HK-2 (cell line): ENCODE data around the gene PRKCZ.

Experiments used
- DNase-seq: peaks from one replicate; pipeline ENCODE4 v3.0.0-alpha.2; 2018; ENCODE audit not compliant: unreplicated experiment

PRKCZ gene

DNA sequence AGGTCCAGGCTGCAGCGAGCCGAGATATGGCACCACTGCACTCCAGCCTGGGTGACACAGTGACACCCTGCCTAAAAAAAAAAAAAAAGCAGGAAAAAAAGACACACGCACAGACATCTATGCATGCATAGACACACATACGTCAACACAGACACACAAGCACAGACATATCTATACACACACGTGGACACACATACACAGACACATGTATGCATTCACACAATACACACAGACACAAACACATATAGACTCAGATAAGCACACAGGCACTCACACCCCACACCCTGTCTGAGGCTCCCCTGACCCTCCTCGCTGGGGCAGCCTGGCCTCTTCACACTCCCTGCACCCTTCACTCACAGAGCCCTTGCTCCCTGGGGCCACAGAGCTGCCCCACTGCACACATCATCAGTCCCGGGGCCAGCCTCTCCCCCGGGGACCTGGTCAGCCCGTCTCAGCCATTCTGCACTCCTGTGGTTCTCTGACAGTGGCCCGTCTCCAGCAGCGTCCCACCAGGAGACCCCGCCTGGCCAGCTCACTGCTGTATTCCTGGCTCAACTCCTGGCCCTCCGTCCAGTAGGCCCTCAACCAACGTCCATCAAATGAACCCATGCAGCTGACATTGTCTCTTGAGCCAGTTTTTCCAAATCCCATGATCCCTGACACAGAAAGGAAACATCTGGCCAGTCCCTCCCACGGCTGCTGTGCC is 4.6 kb upstream of the PRKCZ start:
- DNase-seq = no peak

DNA sequence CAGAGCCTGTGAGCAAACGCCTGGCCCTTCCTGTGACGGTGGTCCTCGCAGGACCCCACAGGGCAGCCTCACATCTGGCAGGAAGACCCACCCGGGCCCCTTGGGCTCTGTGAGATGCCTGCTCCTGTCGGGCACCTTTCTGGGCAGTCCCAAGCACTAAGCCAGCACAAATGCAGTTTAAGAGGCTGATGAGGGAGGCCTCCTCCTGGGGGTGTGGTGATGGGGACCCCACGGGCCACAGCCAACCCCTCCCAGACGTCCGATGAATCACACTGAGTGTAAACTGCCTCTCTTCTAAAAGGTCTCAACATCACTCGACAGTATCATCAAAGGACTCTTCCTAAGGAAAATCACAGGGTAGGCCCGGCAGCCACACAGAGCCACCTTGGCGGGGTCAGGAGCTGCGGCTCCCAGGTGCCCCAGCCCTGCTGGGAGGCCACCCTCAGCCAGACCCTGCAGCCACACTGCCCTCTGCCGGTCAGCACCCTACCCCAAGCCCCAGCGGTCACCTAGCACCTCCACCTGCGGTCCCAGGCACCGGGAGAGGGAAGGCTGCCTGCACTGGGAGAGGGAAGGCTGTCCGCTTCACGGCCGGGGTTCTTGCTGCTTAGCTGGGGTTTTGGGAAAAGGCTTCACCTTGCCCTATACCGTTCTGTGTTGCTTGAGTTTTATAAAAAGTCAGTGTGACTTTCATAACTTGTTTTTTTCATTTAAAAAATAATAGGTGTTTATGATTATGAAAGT is 3.9 kb upstream of the PRKCZ start:
- DNase-seq = peak; percentile 80

DNA sequence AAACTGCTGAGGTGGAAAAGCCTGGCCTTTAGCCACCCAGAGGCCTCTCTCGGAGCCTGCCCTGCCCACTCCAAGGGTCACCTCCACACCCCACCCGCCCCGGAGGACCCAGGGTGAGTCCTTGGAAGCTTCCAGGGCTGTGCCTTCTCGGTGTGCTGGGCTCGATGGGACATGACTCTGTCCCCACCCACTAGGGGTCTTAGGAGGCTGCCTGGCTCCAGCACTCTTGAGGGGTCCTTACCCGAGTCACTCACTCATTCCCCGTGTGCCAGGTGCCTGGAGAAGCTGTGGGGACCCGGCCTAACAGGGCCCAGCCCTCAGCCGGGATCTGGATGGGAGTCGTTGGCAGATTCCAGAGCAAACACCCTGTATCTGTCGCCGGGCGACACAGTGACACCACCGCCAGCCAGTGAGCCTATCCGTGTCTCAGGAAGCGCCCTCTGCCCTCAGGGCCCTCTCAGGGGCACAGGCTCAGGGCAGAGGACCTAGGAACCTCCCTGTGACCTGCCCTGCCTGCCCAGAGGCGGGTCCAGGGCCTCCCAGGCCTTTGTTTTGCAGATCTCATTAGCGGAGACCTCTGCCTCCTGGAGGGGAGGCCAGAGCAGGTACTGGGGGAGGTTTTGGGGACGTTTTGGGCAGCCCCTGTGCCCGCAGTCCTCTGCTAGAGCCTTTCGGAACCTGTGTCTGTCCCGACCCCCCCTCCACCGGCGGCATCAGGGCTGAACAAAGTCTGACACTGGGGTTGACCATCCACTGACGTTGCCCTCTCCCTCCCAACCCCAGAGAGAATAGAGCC is 3.1 kb upstream of the PRKCZ start:
- DNase-seq = no peak

DNA sequence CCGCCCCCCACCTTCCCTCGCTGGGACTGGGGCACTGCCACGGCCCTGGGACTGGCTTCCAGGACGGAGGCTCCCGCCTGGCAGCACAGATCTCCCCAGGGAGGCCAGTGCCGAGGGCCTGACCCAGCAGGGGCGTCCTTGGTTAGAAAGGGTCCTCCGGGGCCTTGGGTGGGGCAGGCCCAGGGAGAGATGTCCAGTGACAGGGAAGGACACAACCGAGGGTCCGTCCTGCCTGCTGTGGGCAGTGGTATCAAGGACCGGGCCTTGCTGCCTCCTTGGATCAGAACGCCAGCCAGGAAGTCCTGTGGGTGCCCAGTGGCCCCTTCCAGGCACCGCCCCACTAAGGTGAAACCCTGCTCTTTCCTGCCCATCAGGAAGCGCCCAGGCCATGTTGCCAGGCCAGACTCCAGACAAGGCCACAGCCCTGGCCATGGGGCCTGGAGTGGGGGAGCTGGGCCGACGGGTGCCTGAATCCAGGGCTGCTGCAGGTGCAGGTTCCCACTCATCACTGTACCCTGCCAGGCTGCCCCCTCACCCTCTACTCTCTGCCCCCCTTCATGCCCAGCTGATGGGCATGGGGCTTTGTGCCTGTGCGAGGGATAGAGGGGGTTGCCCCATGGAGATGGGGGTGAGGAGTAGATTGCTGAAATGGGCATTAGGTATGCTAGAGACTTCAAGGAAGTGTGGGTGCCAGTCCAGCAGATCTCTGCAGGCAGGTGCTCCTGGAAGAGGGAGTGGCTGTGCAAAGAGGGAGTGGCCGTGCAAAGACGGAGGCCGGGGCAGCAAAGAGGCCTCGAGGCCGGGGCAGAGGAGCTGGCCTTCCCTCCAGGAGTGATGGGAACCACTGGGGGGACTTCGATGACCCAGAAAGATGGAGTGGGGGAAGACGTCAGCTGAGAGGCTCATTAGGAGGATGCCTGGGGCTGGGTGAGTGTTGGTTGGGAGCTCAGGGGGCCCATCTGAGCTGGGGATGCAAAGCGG is 2.2 kb upstream of the PRKCZ start:
- DNase-seq = no peak

DNA sequence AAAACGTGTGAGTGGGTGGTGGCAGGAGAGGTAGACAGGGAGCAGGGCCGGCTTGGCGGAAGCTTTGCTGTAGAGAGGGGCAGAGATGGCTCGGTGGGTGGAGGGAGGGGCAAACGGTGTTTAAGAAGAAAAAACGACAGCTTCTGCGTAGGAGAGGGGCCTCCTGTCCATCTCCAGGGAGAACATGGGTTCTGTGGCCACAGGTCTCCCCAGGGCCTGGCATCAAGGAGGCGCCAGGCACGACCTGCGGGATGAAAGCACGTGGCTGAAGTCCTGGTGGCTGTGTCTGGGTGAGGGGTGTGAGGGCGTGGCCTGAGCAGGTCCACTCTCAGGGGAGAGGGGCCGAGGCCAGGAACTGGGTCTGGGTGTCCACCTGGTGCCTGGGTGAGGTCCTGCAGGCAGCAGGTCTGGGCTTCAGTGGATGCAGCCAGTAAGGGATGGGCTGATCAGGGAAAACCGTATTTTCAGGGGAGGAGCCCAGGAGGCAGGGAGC is 940 bp upstream of the PRKCZ start:
- DNase-seq = peak; percentile 64

DNA sequence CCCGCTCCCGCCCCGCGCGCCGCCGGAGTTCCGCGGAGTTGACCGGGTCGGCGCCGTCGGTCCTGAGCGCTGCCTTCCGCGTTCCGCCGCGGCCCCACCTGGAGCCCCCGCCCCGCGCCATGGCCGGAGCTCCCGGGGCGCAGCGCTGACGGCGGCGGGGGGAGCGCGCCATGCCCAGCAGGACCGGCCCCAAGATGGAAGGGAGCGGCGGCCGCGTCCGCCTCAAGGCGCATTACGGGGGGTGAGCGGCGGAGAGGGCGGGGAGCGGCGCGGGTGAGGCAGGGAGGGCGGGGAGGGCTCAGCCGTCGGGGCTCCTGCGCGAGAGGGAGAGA is 216 bp downstream of the PRKCZ start:
- no peak for DNase-seq

DNA sequence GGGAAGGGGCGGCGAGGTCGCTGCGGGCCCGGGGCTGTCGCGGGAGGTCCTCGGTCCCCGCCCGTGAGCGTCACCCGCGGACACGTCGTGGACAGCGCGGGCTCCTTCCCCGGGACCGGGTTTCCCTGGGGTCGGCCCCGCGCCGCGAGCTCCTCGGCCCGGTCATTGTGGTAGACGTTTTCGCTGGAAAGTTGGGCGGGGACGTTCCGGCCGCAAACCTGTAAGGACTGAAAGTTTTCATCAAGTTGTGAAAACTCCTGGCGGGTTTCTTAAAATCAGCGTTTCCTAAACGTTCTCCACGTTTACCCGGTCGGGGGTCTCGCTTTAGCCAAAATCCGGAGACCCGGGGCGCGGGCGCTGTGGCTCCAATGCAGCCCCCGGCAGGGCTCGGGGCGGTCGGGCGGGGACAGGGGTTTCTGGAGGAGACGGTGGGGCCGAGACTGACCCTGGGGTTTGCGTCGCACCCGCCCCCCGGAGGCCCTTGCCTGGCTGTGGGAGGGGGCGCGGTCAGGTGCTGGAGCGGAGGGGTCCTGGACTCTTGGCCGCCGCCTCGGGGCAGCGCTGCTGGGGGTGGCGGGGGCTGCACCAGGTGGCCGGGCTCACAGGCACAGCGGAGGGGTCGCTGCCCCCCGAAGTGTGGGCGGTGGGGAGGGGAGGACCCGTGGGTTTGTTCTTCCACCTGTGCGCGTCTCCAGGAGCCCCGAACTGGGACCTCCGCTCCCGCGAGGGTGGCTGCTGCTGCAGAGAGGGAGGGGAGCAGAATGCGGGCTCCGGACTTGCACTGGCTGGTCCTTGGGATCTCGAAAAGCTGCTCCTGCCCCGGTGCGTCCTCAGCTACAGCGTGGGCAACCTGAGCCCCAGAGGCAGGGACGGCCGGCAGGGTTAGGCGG is 827 bp downstream of the PRKCZ start:
- DNase-seq = no peak

DNA sequence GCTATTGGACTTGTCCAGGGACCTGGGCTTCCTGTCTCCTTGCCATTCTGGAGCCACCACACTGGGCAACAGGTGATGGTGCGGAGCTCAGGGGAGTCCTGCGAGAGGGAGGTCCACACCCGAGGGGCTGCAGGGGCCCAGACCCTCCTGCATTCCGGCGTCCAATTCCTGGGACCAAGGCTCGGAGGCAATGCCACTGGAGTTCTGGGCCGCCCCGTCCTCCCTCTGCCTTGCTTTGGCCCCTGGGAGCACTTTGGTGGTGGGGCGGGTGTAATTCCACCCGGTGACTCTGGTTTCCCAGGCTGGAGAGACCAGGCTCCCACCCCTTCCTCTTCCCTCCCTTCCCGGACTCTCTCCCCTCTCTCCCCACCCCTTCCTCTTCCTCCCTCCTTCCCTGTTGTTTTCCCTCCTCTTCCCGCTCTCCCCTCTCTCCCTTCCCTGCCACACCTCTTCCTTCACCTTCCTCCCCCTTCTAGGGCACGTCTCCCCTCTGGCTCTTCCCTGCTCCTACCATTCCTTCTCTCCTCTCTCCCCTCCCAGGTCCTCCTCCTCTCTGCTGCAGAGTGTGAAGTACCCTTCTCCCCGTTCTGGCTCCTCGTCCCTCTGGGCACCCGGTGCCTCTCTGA is 2.0 kb downstream of the PRKCZ start:
- no peak for DNase-seq

DNA sequence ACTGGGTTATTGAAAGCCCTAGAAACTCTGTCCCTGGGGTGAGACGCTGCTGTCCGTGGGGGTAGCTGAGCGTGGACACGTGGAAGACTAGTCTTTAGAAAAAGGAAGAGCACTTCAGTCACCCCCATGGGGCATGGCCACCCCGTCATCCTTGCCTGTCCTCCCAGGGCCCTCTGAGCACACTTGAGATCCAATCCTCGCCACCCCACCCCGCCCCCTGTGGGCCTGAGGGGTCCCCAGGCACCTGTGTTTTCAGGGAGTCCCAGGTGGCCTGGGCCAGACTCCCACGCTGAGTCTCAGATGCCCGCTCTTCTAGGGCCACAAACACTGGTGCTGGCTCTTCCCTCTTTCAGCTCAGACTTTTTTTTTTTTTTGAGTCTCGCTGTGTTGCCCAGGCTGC is 2.5 kb downstream of the PRKCZ start:
- no peak for DNase-seq

DNA sequence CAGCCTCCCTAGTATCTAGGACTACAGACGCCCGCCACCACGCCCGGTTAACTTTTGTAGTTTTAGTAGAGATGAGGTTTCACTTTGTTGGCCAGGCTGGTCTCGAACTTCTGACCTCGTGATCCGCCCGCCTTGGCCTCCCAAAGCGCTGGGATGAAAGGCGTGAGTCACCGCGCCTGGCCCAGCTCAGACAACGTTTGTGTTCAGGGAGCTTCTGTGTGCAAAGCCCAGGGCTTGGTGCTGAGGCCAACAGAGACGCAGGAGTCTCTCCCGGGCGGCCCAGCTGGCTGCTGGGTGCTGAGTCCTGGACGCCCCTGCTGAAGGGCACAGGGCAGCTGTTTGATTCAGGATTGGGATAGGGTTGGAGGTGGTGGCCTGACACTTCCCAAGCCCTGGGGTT is 3.0 kb downstream of the PRKCZ start:
- DNase-seq = peak; percentile 20

DNA sequence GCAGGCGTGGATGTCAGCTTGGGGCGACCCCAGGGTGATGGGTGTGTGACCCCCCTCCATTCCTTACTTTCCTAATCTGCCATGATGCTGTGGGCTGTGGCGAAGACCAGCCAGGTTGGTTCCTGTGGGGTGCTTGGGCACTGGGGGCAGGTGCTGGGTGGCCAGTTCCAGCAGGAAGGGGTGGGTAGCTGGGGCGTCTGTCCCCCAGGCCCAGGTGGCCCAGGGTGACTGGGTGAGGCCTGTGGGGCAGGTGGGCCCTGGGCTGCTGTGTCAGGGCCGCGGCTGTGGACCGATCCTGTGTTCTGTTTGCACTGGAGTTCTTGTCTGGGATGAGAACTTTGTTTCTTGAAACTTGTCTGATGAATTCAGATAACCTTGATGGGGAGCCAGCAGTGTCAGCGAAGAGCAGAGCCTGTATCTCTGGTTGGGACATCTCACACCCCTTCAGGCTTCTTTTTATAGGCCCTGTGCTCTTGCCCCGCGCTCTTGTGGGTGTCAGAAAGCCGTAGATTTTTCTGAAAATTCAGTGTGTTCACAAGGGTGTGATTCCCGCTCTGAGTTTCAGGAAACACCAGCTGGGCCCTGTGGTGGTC is 3.7 kb downstream of the PRKCZ start:
- no peak for DNase-seq

DNA sequence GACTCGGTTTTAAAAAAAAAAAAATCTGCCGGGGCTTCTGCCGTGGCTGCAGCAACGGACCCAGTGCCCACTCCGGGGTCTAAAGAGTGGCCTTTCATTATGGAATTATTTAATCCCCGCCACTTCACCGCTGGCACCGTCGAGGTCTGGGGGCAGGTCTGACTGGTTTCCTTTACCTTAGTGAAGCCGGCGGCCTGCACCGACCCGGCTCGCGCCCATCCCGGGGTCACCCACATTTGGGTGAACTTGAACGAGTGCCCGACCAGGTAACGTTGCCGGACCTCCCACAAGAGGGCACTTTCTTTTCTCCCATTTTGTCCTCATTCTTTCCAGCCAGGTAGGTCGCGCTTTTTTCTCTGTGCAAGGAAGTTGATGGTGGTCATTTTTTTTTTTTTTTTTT is 4.3 kb downstream of the PRKCZ start:
- DNase-seq = no peak

DNA sequence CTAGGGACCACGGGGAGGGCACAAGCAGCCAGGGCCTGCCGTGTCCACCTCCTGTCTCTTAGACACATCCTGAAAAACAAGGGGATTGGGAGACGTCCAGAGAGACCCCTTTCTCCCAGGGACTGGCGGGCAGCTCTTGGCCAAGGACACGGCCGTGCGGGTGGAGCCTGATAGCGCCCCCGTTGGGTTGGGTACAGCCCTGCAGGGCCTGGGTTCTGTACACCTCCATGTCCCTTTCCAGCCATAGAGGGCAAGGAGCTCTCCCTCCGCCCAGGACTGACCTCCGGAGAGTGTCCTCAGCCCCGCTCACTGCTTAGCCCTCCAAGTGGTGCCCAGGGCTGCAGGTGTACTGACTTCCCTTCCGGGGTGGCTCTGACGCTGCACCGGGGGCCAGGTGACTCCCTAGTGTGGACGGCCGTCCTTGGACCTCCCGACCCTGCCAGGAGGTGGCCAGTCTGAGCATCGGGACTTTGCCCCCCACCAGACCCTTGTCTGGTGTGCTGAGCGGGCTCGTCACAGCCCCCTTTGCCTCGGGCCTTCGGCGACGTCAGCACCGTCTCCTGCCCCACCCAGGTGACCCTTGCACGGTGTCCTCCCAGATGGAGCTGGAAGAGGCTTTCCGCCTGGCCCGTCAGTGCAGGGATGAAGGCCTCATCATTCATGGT is 5.8 kb downstream of the PRKCZ start:
- DNase-seq = no peak

DNA sequence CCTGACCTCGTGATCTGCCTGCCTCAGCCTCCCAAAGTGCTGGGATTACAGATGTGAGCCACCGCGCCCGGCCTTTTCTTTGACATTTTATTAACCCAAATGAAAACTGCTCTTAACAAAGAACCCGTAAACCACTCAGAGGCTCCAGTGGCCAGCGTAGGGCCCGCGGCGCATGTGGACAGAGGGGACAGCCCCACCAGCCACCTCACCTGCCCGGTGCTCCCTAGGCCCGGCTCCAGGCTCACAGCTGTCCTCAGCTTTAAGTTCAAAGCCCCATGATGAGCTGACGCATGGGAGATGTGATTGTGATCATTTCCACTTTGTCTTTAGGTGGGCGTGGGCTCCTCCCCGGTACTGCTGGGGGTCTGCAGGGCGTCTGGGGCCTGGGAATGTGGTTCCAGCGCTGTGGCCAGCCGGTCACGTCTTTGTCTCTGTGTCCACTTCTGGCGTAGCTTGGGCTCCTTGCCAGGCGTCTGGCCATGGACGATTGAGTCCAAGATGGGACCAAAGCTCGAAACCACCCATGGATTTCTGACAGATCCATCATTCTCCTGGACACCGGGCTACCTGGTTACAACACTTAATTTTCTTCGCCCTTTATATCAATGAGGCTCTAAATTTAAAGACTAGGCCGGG is 6.9 kb downstream of the PRKCZ start:
- no peak for DNase-seq

DNA sequence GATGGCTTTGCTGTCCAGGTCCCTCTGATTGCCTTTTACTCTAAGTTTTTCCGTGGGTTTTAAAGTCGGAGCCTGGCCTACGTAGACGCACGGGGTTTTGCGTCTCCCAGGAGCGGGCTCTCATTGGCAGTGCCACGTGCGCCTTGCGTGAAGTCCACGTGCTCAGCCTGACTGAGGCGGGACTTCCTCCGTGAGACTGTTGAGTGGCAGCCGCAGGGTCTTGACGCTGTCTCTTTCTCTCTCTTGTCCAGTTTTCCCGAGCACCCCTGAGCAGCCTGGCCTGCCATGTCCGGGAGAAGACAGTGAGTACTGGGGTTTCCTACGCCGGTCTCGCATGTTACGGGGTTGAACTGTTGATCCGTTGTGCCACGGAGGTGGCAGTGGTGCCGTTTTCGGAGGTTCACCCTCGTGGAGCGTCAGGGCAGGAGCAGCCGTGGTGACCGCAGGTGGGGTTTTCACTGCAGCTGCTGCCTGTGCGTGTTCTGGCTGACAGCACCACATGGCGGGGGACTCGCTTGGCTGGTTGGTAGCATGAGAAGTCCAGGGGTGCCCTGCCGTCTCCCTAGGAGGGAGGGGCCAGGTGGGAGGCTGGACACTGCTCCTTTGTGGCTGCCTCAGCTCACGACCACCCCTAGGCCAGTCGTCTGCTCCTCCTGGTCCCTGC is 9.2 kb downstream of the PRKCZ start:
- DNase-seq = no peak

DNA sequence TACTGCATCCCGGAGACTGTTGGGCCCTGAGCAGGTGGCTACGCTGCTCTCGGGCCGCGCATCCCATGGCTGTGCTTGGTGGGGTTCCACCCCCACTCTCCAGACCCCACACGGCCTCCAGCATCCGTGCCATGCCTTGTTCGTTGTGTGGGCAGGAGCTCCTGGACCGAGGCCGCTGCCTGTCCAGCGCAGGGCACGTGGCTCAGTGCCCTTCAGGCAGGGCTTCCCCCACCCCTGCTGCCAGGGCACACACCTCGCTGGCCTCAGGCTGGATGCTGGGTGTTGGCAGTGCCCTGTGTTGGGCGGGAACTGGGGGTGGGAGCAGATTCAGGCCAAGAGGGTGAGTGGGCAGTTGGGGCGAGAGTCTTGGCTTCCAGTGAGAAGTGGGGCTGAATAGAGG is 9.9 kb downstream of the PRKCZ start:
- no peak for DNase-seq

DNA sequence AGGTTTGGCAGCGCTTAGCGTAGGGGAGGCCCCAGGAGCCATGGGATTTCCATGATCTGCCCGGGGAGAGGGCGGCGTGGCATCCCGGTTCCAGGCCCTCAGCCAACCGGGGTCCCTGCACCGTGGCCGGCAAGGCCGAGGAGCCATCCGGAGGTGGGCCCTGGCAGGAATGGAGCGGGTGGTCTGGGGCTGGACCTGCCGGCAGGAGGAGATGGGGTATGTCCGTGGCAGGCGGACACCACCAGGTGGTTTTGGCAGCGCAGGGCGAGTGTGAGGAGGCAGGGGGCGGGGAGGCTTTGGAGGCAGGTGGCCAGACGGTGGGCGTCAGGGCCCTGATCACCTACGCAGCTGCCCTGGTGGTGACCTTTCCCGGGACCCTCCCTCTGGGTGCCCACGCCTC is 10.3 kb downstream of the PRKCZ start:
- DNase-seq = no peak
